ENCODE results near the gene QARS1. TPM values are rescaled to one million over a fixed set of nuclear protein-coding genes. Genes with fewer than 3 reads are reported as not detected.

Gene QARS1
- total and polyA plus RNA-seq, 2 of the 13 experiments (the other 11 are each of a cell fraction or from before 2014, with no cell fraction given) = 307 to 327 TPM

DNA sequence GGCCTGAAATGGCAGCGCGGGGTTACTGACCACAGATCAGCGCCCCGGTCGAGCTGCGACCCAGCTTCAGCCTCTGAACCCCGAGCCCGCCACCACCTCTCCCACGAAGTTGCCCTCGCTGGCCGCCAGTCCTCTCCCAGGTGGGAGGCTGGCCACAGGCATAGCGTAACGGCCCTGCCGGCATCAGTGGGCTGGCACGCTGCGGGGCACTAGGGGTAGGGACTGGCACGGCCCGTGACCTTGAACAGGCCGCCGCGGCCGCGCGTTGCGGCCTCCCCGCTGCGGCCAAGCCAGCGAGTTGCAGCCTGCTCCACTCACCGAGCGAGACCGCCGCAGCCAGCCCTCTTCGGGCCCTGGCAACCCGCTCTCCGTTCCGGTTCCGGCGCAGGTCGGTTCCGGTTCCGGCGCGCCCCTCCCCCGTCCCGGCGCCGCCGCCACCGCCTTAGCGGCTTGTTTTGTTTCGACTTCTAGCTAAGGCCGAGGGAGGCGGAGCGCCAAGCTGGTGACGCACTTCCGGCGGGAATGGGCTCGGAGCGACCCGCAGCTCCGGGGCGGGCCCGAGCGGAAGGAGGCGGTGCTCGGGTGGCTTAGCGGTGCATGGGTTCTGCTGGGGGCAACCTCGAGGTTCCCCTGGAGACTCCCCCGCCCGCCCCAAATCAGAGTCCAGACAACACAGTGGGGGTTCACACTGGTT is 16.0 kb upstream of the QARS1 start, which contains the start of gene USP19 (continued):
- TF ChIP-seq ZBTB43 (CRISPR knock-in tag; conservative IDR thresholded peaks at IDR 0.05) (0 out of 2 replicates have a peak, but pooled peaks have one; percentile 51), ZNF253 (CRISPR knock-in tag; IDR thresholded peaks at IDR 0.05; ENCODE audit: borderline replicate concordance) (no peak), MBNL3 (CRISPR knock-in tag; conservative IDR thresholded peaks at IDR 0.05) (no peak), MXD4 (CRISPR knock-in tag; IDR thresholded peaks at IDR 0.05) (peak; percentile 88; the same call in 1 of the 2 replicates), ZNF513 (CRISPR knock-in tag; conservative IDR thresholded peaks at IDR 0.05) (no peak), TEAD3 (CRISPR knock-in tag; optimal IDR thresholded peaks at IDR 0.05; ENCODE audit: borderline replicate concordance) (peak; percentile 50), NPAS2 (CRISPR knock-in tag; IDR thresholded peaks at IDR 0.05; ENCODE audit: borderline replicate concordance) (no peak), ATRX (CRISPR knock-in tag; IDR thresholded peaks at IDR 0.05; ENCODE audit: borderline replicate concordance) (no peak), ZNF10 (CRISPR knock-in tag; IDR thresholded peaks at IDR 0.05; ENCODE audit: borderline replicate concordance, low read depth) (no peak), ZNF792 (CRISPR knock-in tag; IDR thresholded peaks at IDR 0.05) (peak; percentile 64; the same call in 1 of the 2 replicates), KDM6A (CRISPR knock-in tag; IDR thresholded peaks at IDR 0.05; ENCODE audit: low read depth) (no peak), RERE (CRISPR knock-in tag; IDR thresholded peaks at IDR 0.05; ENCODE audit: low read depth) (peak; percentile 33; the same call in 1 of the 2 replicates), YY1 (IDR thresholded peaks at IDR 0.05; ENCODE audit: insufficient read depth, insufficient replicate concordance, low read depth, low read length) (peak; percentile 73), ZNF850 (CRISPR knock-in tag; conservative IDR thresholded peaks at IDR 0.05) (no peak), FOSL1 (CRISPR knock-in tag; IDR thresholded peaks at IDR 0.05; ENCODE audit: borderline replicate concordance) (no peak), ZNF740 (CRISPR knock-in tag; IDR thresholded peaks at IDR 0.05) (no peak), TMF1 (CRISPR knock-in tag; IDR thresholded peaks at IDR 0.05; ENCODE audit: low read depth) (0 out of 2 replicates have a peak, but pooled peaks have one; percentile 61)
- TF ChIP-seq, protein P1, sequence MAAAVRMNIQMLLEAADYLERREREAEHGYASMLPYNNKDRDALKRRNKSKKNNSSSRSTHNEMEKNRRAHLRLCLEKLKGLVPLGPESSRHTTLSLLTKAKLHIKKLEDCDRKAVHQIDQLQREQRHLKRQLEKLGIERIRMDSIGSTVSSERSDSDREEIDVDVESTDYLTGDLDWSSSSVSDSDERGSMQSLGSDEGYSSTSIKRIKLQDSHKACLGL (CRISPR knock-in tag; IDR thresholded peaks at IDR 0.05) = peak; percentile 68
- TF ChIP-seq, protein P2, sequence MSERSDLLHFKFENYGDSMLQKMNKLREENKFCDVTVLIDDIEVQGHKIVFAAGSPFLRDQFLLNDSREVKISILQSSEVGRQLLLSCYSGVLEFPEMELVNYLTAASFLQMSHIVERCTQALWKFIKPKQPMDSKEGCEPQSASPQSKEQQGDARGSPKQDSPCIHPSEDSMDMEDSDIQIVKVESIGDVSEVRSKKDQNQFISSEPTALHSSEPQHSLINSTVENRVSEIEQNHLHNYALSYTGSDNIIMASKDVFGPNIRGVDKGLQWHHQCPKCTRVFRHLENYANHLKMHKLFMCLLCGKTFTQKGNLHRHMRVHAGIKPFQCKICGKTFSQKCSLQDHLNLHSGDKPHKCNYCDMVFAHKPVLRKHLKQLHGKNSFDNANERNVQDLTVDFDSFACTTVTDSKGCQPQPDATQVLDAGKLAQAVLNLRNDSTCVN (CRISPR knock-in tag; IDR thresholded peaks at IDR 0.05; ENCODE audit: borderline replicate concordance) = no peak
